OCI-LY1 (cell line): ENCODE data around the gene GNA14.

ENCODE experiments used
- EZH2 ChIP-seq: fragments of 200-600 bp; sonication (generic), shearing (Covaris generic); IDR thresholded peaks from 2 replicates; pipeline ENCODE4 v1.8.0; 2017; ENCODE audit warnings: borderline replicate concordance, mixed run types, mild to moderate bottlenecking, antibody characterized with exemption, low read length, moderate library complexity, mixed read lengths
- TF ChIP-seq, protein P1 (sequence below): fragments of 200-600 bp; sonication (generic), shearing (Covaris generic); IDR thresholded peaks from 2 replicates; pipeline ENCODE4 v1.5.1; 2017; ENCODE audit warnings: mild to moderate bottlenecking, antibody characterized with exemption, low read length, moderate library complexity, mixed read lengths

DNA sequence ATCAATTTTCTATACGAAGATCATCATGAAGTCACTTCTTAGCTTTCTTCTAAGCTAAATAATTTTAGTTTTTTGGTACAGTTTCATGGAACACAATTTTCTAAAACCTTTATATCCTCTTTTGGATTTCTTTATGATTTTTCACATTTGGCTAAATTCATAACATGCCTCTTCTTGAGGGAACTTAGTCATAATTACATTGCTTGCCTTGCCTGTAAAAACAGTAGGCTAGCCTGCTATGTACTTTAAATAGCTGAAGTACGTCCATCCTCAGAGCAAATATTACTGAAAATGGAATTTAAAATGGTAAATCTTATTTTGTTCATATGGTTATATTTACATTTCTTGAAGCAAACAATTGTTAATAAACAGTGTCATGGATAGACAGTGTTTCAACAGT lies 245.8 kb downstream of the GNA14 start:
- TF ChIP-seq, protein P1, sequence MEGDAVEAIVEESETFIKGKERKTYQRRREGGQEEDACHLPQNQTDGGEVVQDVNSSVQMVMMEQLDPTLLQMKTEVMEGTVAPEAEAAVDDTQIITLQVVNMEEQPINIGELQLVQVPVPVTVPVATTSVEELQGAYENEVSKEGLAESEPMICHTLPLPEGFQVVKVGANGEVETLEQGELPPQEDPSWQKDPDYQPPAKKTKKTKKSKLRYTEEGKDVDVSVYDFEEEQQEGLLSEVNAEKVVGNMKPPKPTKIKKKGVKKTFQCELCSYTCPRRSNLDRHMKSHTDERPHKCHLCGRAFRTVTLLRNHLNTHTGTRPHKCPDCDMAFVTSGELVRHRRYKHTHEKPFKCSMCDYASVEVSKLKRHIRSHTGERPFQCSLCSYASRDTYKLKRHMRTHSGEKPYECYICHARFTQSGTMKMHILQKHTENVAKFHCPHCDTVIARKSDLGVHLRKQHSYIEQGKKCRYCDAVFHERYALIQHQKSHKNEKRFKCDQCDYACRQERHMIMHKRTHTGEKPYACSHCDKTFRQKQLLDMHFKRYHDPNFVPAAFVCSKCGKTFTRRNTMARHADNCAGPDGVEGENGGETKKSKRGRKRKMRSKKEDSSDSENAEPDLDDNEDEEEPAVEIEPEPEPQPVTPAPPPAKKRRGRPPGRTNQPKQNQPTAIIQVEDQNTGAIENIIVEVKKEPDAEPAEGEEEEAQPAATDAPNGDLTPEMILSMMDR = no peak
- no peak for TF ChIP-seq EZH2
